Measurements from ENCODE around the gene CDH7. TPM values are rescaled to one million over a fixed set of nuclear protein-coding genes. Genes with fewer than 3 reads are reported as not detected.

Gene CDH7
- polyA plus RNA-seq (2013, experiment 1 of 2): not detected
- polyA plus RNA-seq (2013, experiment 2 of 2): 0.07 TPM

- H3K4me3 ChIP-seq (ENCODE audit: insufficient read depth in 1 of 2, low read depth in 1 of 2, low read length in 2 of 2): peak within 1 kb of the TSS; percentile 24 to 49
- no peak within 1 kb of the TSS for H3K14ac ChIP-seq (ENCODE audit: low read length in 2 of 2)
Observed at GRCh38 chr18:65750389-65751154, at the start of gene CDH7. Gene CDH7, plus strand, starts transcription at chr18:65751012. Its CDS starts 11,831 bp downstream, at chr18:65762843.

GRCh38 chr18:65704046-65704445 is 46.8 kb upstream of the CDH7 start:
- Histone ChIP-seq H4K8ac (ENCODE audit: low read length) (no peak overlapping the region), H3K14ac (ENCODE audit: low read length in 2 of 2) (no peak overlapping the region), H2BK12ac (ENCODE audit: low read length in 2 of 2) (no peak overlapping the region), H3K9ac (ENCODE audit: low read length) (no peak overlapping the region), H3K4ac (ENCODE audit: low read depth in 1 of 2, low read length in 2 of 2) (no peak overlapping the region), H2BK5ac (ENCODE audit: low read depth, low read length, poor library complexity, severe bottlenecking) (no peak overlapping the region), H3K79me1 (replicated peaks; ENCODE audit: low read length, poor library complexity, severe bottlenecking) (no peaks in the 10 kb centered on the region), H3K4me3 (ENCODE audit: insufficient read depth in 1 of 2, low read depth in 1 of 2, low read length in 2 of 2) (no peak overlapping the region), H3K27me3 (ENCODE audit: control insufficient read depth in 1 of 2, insufficient read depth in 1 of 2, low read length in 2 of 2) (no peaks in the 10 kb centered on the region), H2BK120ac (ENCODE audit: low read depth, low read length) (no peak overlapping the region), H2BK15ac (ENCODE audit: low read depth, poor library complexity, severe bottlenecking) (no peak overlapping the region), H3K23ac (ENCODE audit: low read length in 2 of 2) (no peak overlapping the region), H3K9me3 (ENCODE audit: control insufficient read depth, low read length) (peaks cover 7% of the 10 kb centered on the region), H3K27ac (ENCODE audit: low read length, poor library complexity, severe bottlenecking) (no peak overlapping the region), H3K4me1 (ENCODE audit: control insufficient read depth, insufficient read depth, low read depth, low read length) (no peaks in the 10 kb centered on the region), H3K4me2 (ENCODE audit: low read length, poor library complexity, severe bottlenecking) (no peak overlapping the region), H4K91ac (ENCODE audit: low read length) (no peak overlapping the region), H2AFZ (ENCODE audit: low read depth, low read length) (no peak overlapping the region), H3K18ac (ENCODE audit: low read depth in 1 of 2, low read length in 2 of 2) (no peak overlapping the region), H2AK5ac (ENCODE audit: low read length, severe bottlenecking) (no peak overlapping the region), H3K36me3 (ENCODE audit: control insufficient read depth in 1 of 2, insufficient read depth in 2 of 2, low read depth in 1 of 2, low read length in 2 of 2) (no peaks in the 10 kb centered on the region)
- no CpG with 5 or more reads among the region's 1 CpG for WGBS
- DNase-seq: no peak

More at GRCh38 chr18:65750389-65751154, at the start of gene CDH7:
- Histone ChIP-seq H3K79me1 (replicated peaks; ENCODE audit: low read length, poor library complexity, severe bottlenecking) (no peaks in the 10 kb centered on the region), H3K23ac (ENCODE audit: low read length in 2 of 2) (peak within 1 kb of the TSS in 1 of 2 experiments; percentile 25), H3K9ac (ENCODE audit: low read length) (no peak within 1 kb of the TSS), H3K18ac (ENCODE audit: low read depth in 1 of 2, low read length in 2 of 2) (no peak within 1 kb of the TSS), H2BK5ac (ENCODE audit: low read depth, low read length, poor library complexity, severe bottlenecking) (no peak within 1 kb of the TSS), H2AFZ (ENCODE audit: low read depth, low read length) (peak within 1 kb of the TSS; percentile 19), H3K4ac (ENCODE audit: low read depth in 1 of 2, low read length in 2 of 2) (no peak within 1 kb of the TSS), H2BK120ac (ENCODE audit: low read depth, low read length) (no peak within 1 kb of the TSS), H2BK12ac (ENCODE audit: low read length in 2 of 2) (no peak within 1 kb of the TSS), H3K4me2 (ENCODE audit: low read length, poor library complexity, severe bottlenecking) (peak within 1 kb of the TSS; percentile 89), H3K4me1 (ENCODE audit: control insufficient read depth, insufficient read depth, low read depth, low read length) (peaks cover 13% of the 10 kb centered on the region), H2BK15ac (ENCODE audit: low read depth, poor library complexity, severe bottlenecking) (no peak within 1 kb of the TSS), H3K27ac (ENCODE audit: low read length, poor library complexity, severe bottlenecking) (no peak within 1 kb of the TSS), H3K36me3 (ENCODE audit: control insufficient read depth in 1 of 2, insufficient read depth in 2 of 2, low read depth in 1 of 2, low read length in 2 of 2) (no peaks in the 10 kb centered on the region), H4K91ac (ENCODE audit: low read length) (no peak within 1 kb of the TSS), H4K8ac (ENCODE audit: low read length) (no peak within 1 kb of the TSS), H3K27me3 (ENCODE audit: control insufficient read depth in 1 of 2, insufficient read depth in 1 of 2, low read length in 2 of 2) (peaks cover 24 to 25% of the 10 kb centered on the region in 2 experiments), H2AK5ac (ENCODE audit: low read length, severe bottlenecking) (no peak within 1 kb of the TSS), H3K9me3 (ENCODE audit: control insufficient read depth, low read length) (no peaks in the 10 kb centered on the region)
- under 1% methylated on average over 73 of the region's 85 CpGs for WGBS
- DNase-seq: peak; percentile 11

GRCh38 chr18:65706646-65707045 is 44.2 kb upstream of the CDH7 start:
- Histone ChIP-seq H3K79me1 (replicated peaks; ENCODE audit: low read length, poor library complexity, severe bottlenecking) (no peaks in the 10 kb centered on the region), H3K9ac (ENCODE audit: low read length) (no peak overlapping the region), H4K8ac (ENCODE audit: low read length) (no peak overlapping the region), H3K23ac (ENCODE audit: low read length in 2 of 2) (no peak overlapping the region), H2AK5ac (ENCODE audit: low read length, severe bottlenecking) (no peak overlapping the region), H2BK12ac (ENCODE audit: low read length in 2 of 2) (no peak overlapping the region), H3K36me3 (ENCODE audit: control insufficient read depth in 1 of 2, insufficient read depth in 2 of 2, low read depth in 1 of 2, low read length in 2 of 2) (no peaks in the 10 kb centered on the region), H2BK5ac (ENCODE audit: low read depth, low read length, poor library complexity, severe bottlenecking) (no peak overlapping the region), H3K9me3 (ENCODE audit: control insufficient read depth, low read length) (peaks cover 3% of the 10 kb centered on the region), H3K4me2 (ENCODE audit: low read length, poor library complexity, severe bottlenecking) (no peak overlapping the region), H2BK15ac (ENCODE audit: low read depth, poor library complexity, severe bottlenecking) (no peak overlapping the region), H3K27me3 (ENCODE audit: control insufficient read depth in 1 of 2, insufficient read depth in 1 of 2, low read length in 2 of 2) (no peaks in the 10 kb centered on the region), H3K14ac (ENCODE audit: low read length in 2 of 2) (no peak overlapping the region), H3K18ac (ENCODE audit: low read depth in 1 of 2, low read length in 2 of 2) (no peak overlapping the region), H3K4ac (ENCODE audit: low read depth in 1 of 2, low read length in 2 of 2) (no peak overlapping the region), H3K4me1 (ENCODE audit: control insufficient read depth, insufficient read depth, low read depth, low read length) (no peaks in the 10 kb centered on the region), H2AFZ (ENCODE audit: low read depth, low read length) (no peak overlapping the region), H4K91ac (ENCODE audit: low read length) (no peak overlapping the region), H2BK120ac (ENCODE audit: low read depth, low read length) (peak overlapping the region; percentile 42), H3K27ac (ENCODE audit: low read length, poor library complexity, severe bottlenecking) (no peak overlapping the region), H3K4me3 (ENCODE audit: insufficient read depth in 1 of 2, low read depth in 1 of 2, low read length in 2 of 2) (no peak overlapping the region)
- WGBS: 0% methylated on average over 1 of the region's 1 CpG
- DNase-seq: no peak

GRCh38 chr18:65711493-65711892 is 39.3 kb upstream of the CDH7 start:
- WGBS: 60% methylated on average over 1 of the region's 1 CpG
- H3K9ac ChIP-seq (ENCODE audit: low read length): no peak overlapping the region

More at GRCh38 chr18:65711493-65711892, 39.3 kb upstream of the CDH7 start:
- Histone ChIP-seq H2BK120ac (ENCODE audit: low read depth, low read length) (no peak overlapping the region), H4K91ac (ENCODE audit: low read length) (no peak overlapping the region), H3K23ac (ENCODE audit: low read length in 2 of 2) (no peak overlapping the region), H3K4me1 (ENCODE audit: control insufficient read depth, insufficient read depth, low read depth, low read length) (no peaks in the 10 kb centered on the region), H3K79me1 (replicated peaks; ENCODE audit: low read length, poor library complexity, severe bottlenecking) (no peaks in the 10 kb centered on the region), H3K36me3 (ENCODE audit: control insufficient read depth in 1 of 2, insufficient read depth in 2 of 2, low read depth in 1 of 2, low read length in 2 of 2) (no peaks in the 10 kb centered on the region), H3K14ac (ENCODE audit: low read length in 2 of 2) (no peak overlapping the region), H4K8ac (ENCODE audit: low read length) (no peak overlapping the region), H3K27ac (ENCODE audit: low read length, poor library complexity, severe bottlenecking) (no peak overlapping the region), H3K9me3 (ENCODE audit: control insufficient read depth, low read length) (peaks cover 9% of the 10 kb centered on the region), H2AFZ (ENCODE audit: low read depth, low read length) (no peak overlapping the region), H2BK5ac (ENCODE audit: low read depth, low read length, poor library complexity, severe bottlenecking) (no peak overlapping the region), H3K18ac (ENCODE audit: low read depth in 1 of 2, low read length in 2 of 2) (no peak overlapping the region), H3K4ac (ENCODE audit: low read depth in 1 of 2, low read length in 2 of 2) (no peak overlapping the region), H3K4me3 (ENCODE audit: insufficient read depth in 1 of 2, low read depth in 1 of 2, low read length in 2 of 2) (no peak overlapping the region), H2AK5ac (ENCODE audit: low read length, severe bottlenecking) (no peak overlapping the region), H2BK15ac (ENCODE audit: low read depth, poor library complexity, severe bottlenecking) (no peak overlapping the region), H2BK12ac (ENCODE audit: low read length in 2 of 2) (no peak overlapping the region), H3K27me3 (ENCODE audit: control insufficient read depth in 1 of 2, insufficient read depth in 1 of 2, low read length in 2 of 2) (no peaks in the 10 kb centered on the region), H3K4me2 (ENCODE audit: low read length, poor library complexity, severe bottlenecking) (no peak overlapping the region)
- DNase-seq: no peak

Measured in mesenchymal stem cell (in vitro differentiated cells and primary cell).